GM21825 (cell line): Measurements from ENCODE around the gene GTSE1.
A peak's percentile ranks its signal among the peaks of the same experiment; 100 is the strongest.

Experiments used
- ATAC-seq: cut with Tn5 transposase; IDR thresholded peaks from one replicate; pipeline ENCODE4 v1.9.1; 2021; ENCODE audit warnings: mild to moderate bottlenecking, moderate library complexity; ENCODE audit not compliant: unreplicated experiment

GTSE1 gene

DNA sequence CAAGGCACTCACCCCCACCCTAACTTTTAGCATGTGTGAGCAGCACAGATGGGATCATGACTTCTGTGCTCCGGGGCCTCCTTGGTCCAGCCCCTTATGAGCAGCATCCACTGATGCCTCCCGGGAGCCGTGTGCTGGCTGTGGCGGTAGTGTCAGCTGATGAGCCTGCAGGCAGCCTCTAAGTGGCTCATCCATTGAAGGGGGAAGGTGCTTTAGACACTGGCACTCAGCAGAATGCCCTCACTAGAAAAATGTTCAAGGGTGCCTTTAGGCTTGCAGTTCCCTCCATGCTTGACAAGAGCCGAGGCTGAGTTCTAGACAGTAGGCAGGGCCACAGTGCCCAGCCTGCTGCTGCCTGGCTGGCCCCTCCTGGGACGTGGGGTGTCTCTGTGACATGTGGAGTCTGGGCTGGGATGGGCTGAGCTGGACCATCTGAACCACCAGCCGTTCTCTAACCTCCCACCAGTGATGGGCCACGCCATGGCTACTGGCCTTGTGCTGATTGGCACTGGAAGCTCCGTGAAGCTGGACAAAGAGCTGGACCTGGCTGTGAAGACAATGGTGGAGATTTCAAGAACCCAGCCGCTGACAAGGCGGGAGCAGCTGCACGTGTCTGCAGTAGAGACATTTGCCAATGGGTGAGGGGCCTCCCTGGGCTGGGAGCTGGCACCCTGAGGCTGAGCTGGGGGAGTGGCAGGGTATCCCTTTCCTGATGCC lies 23.1 kb upstream of the GTSE1 start:
- ATAC-seq, result no peak

GRCh38 chr22:46274381-46274780 lies 22.3 kb upstream of the GTSE1 start:
- no peak for ATAC-seq

DNA sequence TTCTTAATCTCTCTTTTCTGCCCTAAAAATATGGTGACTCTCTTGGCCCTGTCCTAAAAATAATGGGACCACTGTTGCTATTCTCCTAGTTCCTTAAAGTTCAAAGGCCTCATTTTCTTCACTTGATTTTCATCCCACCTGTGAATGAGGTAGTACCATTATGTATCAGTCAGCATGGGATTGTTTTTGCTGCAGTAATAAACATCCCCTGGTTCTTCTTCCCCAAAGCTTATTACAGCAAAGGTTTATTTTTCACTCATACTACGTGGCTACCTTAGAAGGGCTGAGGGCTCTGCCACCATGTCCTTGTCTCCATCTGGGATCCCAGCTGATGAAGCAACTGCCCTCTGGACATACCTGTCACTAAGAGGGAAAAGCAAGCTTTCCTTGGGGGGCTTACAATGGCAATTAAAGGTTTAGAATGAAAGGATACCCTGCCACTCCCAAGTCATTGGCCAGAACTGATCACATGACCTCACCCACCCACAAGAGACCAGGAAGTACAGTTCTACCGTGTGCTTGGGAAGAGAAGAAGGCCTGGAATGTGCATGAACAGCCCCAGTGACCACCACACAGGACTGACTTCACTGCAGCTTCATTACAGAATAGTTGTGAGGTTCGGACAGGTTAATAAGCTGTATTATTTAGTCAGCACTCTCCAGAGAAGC lies 21.1 kb upstream of the GTSE1 start:
- no peak for ATAC-seq

DNA sequence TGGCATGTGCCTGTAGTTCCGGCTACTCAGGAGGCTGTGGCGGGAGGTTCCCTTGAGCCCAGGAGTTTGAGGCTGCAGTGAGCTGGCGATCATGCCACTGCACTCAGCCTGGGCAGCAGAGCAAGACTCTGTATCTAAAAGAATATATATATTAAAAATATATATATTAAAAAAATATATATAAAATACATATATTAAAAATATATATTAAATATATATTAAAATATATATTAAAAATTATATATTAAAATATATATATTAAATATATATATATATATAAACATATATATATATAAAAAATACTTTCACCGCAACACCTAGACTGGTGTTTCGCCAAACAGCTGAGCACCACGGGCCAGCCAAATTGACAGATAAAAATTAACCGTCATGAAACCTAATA lies 20.1 kb upstream of the GTSE1 start:
- no peak for ATAC-seq

DNA sequence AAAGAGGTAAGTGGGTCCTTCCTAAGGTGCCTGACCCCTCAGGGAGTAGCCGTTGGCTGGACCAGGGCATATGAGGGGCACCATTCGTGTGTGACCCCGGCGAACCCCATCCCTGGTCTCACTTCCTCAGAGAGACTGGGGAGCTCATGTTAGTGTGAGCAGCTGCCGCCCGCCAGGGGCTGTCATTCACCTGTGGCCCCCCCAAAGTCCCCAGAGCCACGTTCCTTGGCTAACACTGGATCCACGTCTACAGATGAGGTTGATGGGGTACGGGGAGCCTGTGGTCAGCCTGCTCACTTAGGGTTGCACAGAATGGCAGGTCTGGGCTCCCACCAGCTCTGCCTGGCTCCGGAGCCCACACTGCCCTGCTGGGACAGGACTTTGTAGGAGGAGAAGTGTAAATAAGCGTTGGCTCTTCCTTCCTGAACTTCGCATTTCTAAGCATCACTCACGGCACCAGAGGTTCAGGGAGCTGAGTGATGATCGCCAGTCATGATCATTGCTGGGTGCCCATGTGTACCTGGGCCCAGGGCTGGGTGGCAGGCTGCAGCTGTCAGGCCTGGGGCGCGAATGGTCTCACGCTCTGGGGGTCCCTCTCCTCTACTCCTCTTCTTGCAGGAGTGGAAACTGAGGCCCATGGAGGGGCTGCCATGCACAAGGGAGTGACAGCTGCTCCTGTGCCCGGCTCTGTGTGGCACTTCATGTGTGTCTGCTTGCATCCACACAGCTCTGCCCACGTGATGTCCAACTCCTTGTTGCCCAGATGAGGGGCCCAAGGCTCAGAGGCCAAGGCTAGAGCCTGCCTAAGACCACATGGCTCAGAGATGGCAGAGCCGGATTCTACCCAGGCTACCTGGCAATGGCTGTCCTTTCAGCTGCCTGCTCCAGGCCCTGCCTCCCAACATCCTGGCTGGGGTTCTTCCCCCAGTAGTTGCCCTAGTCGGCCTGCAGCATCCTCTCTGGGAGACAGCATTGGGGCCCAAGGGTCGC lies 17.7 kb upstream of the GTSE1 start:
- no peak for ATAC-seq

GRCh38 chr22:46280063-46280817 lies 16.4 kb upstream of the GTSE1 start:
- ATAC-seq, result no peak

- ATAC-seq, result no peak
Measured at GRCh38 chr22:46280999-46281623, 15.6 kb upstream of the GTSE1 start.

DNA sequence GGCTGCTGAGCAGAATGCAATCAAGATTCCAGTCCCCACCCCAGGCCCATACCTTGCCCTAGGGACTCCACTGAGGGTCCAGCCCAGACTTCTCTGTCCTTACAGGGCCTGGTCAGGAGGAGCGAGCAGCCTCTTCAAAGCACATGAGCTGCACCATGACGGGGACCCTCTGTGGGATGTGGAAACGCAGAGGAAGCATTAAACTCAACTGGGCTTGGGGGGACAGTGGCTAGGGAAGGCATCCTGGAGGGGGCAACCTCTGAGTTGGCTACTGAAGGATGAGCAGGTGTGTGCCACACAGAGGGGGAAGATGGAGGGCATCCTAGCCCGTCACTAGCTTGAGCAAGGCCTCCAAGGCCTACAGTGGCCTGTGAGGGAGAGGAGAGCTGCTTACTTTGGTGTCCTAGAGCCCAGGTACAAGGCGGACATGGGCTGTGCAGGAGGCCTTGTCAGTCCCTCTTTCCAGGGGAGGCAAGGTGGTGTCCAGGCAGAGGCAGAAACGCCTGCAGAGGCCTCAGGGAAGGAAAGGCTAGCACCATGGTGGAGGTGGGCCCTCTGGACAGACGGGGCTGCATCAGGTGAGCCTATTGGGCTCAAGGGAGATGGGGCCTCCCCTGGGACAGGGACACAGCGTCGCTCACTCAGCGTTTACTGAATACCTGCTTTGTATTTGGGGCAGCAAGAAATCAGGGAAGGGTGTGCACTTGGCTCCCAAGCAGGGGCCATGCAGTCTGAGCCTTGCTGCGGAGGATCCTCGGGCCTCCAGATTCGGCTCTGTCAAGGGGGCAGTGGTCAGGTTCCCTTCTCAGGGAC lies 14.6 kb upstream of the GTSE1 start:
- ATAC-seq, result no peak

GRCh38 chr22:46286006-46286405 lies 10.7 kb upstream of the GTSE1 start:
- ATAC-seq, result no peak

- no peak for ATAC-seq
Measured at GRCh38 chr22:46286941-46287872, 9.5 kb upstream of the GTSE1 start.

DNA sequence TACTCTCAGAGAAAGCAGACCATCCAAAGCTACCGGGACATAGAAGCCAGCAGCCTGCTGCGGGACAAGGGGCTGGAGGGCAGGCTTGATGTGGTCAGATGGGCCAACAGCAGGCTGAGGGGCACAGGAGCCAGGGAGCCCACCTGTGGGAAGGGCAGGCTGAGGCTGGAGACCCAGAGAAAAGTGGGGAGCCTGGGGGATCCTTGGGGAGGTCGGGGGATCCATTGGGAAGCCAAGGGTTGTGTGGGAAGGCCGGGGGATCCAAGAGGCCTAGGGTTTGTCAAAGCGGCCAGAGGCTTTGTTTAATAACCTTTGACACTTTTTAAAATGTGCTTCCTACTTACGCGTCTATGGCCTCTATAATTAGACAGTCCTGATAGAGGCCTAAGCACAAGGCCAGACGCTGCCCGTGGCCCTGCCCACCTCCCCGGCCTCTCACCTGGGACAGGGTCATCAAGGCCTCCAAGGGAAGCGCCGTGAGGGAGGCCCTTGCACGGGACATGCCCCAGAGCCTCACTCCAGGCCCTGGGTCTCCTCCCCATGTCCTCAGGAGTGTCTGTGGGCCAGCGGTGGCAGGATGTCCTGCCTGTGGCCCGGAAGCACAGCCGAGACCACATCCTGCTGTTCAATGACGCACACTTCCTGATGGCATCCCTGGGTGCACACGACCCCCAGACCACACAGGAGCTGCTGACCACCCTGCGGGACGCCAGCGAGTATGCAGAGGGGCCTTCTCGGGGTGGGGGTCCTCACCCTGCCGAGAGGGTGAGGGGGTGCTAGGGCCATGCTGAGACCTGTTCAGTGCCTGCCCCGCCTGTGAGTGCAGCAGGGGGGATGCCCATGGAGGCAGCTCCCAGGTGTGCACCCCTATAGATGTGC lies 8.6 kb upstream of the GTSE1 start:
- peak; percentile 60 for ATAC-seq

DNA sequence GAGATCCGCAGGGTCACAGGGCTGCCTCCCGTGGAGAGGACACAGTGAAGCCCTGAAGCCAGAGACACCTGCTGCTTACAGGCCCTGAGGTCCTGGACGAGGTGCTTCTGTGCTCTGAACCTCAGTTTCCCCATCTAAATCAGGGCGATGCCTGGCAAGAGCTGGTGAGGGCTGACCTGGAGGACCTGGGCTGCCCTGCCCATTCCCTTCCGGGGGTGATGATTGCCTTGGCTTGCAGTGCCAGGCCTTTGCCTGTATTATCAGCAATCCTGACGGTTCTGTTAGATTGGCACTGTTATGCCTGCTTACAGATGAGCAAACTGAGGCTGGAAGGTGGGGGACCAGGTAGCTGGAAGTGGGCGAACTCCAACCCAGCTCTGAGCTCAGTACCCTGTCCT lies 7.8 kb upstream of the GTSE1 start:
- no peak for ATAC-seq

DNA sequence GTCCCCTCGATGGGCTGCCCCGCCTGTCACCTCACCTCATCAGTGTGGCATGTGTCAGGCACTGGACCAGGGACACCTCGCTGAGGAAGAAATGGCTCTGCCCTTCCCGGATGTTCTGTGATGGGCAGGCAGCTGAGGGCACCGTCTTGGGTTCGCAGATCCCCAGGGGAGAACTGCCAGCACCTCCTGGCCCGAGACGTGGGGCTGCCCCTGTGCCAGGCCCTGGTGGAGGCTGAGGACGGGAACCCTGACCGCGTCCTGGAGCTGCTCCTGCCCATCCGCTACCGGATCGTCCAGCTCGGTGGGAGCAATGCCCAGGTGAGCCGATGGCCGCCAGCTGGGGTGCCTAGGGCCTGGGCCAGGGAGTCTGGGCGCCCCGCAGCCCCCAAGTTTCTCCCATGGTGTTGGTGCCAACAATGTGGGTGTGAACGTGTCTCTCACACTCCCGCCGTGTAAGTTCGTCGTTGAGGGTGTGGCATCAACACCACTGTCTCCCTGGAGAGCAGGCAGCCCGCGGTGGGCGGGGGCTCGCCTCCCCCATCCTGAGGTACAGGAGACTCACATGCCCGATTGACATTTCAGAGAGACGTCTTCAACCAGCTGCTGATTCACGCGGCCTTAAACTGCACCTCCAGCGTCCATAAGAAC lies 7.3 kb upstream of the GTSE1 start:
- ATAC-seq, result no peak

DNA sequence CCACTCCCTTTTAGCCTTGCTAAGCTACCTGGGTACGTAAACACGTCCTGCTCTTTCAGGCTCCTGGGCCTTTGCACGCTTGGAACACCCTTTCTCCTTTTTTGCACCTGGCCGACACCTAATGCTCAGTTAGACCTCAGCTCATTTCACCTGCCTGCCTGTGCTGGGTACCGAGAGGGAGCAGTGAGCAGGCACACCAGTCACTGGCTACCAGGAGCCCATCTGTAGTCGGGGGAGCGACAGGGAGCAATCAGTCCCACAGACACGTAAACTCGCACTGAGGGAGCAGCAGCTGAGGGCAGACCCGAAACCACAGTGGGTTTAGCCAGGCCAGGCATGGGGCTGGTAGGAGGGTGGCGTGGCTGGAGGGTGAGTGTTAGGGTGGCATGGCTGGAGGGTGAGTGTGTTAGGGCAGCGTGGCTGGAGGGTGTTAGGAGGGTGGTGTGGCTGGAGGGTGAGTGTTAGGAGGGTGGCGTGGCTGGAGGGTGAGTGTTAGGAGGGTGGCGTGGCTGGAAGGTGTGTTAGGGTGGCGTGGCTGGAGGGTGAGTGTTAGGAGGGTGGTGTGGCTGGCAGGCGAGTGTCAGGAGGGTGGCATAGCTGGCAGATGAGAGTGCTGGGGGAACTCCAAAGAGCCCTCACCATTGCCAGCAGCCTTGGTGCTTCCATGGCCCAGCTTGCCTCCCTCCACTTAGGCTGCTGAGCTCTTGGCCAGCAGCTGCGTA lies 6.4 kb upstream of the GTSE1 start:
- no peak for ATAC-seq

DNA sequence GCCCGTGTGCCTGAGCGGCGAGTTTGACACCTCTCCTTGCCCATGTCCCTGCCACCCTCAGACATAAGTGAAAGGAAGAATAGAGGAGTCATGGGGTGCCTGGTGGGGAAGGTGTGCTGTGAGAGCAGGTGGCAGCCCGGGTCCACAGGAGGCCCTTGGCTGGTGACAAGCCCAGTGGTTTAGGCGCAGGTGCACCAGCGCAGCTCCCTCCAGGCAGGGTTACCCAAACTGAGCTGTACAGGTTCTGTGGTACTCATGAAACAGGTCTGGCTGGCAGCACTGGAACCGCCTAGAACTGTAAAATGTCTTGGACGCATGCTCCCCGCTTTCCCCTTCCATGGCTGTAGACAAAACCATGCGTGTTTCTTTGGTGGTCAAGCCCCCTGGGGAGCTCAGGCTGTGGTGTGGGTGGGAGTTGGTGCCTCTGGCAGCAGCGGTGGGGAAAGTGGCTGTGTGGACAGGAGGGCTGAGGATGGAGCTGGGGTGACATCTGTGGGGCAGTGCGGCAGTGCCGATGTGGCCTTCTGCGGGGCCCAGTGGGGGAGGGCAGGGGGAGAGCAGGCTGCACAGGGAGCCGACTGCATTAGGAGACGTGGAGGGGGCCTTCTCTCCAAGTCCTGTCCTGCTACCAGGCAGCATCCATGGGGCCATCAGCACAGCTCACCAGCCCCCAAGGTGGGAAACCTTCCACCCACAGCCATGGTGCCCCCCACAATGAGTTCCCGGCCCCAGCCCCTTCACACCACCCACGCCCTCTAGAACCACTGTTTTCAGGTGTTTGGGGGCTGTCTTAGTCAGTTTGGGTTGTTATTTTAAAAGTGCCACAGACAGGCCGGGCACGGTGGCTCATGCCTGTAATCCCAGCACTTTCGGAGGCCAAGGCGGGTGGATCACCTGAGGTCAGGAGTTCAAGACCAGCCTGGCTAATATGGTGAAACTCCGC lies 5.6 kb upstream of the GTSE1 start:
- ATAC-seq, result no peak
